GM12878 (cell line): Measurements from ENCODE around the gene ADAM10. TPM values are rescaled to one million over a fixed set of nuclear protein-coding genes. Genes with fewer than 3 reads are reported as not detected.
"Not testable (repeated sequence)": the region's sequence is repeated elsewhere in the genome, so short reads cannot be mapped to it uniquely, and the experiment has no call there.

Experiments
- ATAC-seq: fragments of 200-7000 bp; cut with Tn5 transposase; 3 replicates; pipeline ENCODE4 v1.9.1; 2020; ENCODE audit warnings: mild to moderate bottlenecking, moderate library complexity
- BruUV-seq: library from RNA; stranded (reverse); fragments of 400-500 nt; replicated peaks from 2 replicates; lab custom pipeline; 2021; lab: Mats Ljungman, UMichigan
- CTCF ChIA-PET: fragments of 300-600 bp; sonication (Branson Sonifier 250); formaldehyde crosslinking; extraction: SDS; loops from one replicate; lab custom pipeline; 2021; ENCODE audit warnings: inconsistent platforms; lab: Yijun Ruan, JAX
- POLR2A ChIA-PET: fragments of 350-600 bp; formaldehyde crosslinking; extraction: SDS; loops from one replicate; lab custom pipeline; 2021; ENCODE audit warnings: inconsistent platforms; lab: Charles Lee
- RAD21 ChIA-PET: fragments of 300-600 bp; sonication (Branson Sonifier 250); formaldehyde crosslinking; loops from one replicate; lab custom pipeline; 2023; ENCODE audit warnings: antibody characterized with exemption; ENCODE audit not compliant: unreplicated experiment; lab: Charles Lee
- SMC1A ChIA-PET: fragments of 300-600 bp; sonication (Branson Sonifier 250); formaldehyde crosslinking; loops from one replicate; lab custom pipeline; 2023; ENCODE audit not compliant: unreplicated experiment, uncharacterized antibody; lab: Charles Lee
- DNase-seq: peaks from one replicate; pipeline ENCODE4 v3.0.0-alpha.2; 2011; ENCODE audit warnings: low read depth, low spot score
- FAIRE-seq: peaks from 3 replicates; lab custom pipeline; 2011; peaks lifted over from hg19 to GRCh38; lab: Jason Lieb, UNC
- H2AFZ ChIP-seq: 2 replicates; pipeline ENCODE4 v1.6.0; 2011; ENCODE audit warnings: low read depth, low read length, control low read depth; ENCODE audit not compliant: control insufficient read depth
- H3K27ac ChIP-seq: 2 replicates; pipeline ENCODE4 v1.5.1; 2011; ENCODE audit warnings: control low read depth; ENCODE audit not compliant: control insufficient read depth, insufficient read depth
- H3K27me3 ChIP-seq, 2 experiments: replicated peaks in 1 of 2; 2 replicates each; pipeline versions ENCODE4 v1.6.0 to v1.6.1; 2011; ENCODE audit warnings: low read length in 1 of 2; ENCODE audit not compliant: control insufficient read depth in 2 of 2, insufficient read depth in 2 of 2
- H3K36me3 ChIP-seq, 2 experiments: 2 replicates each; pipeline ENCODE4 v1.5.1; 2011; ENCODE audit warnings: low read length in 1 of 2; ENCODE audit not compliant: control insufficient read depth in 2 of 2, insufficient read depth in 2 of 2
- H3K4me1 ChIP-seq: 2 replicates; pipeline ENCODE4 v1.6.1; 2011; ENCODE audit warnings: mild to moderate bottlenecking, low read length, moderate library complexity, mixed read lengths; ENCODE audit not compliant: control insufficient read depth, insufficient read depth
- H3K4me2 ChIP-seq: 2 replicates; pipeline ENCODE4 v1.6.0; 2011; ENCODE audit warnings: control low read depth; ENCODE audit not compliant: control insufficient read depth, insufficient read depth
- H3K4me3 ChIP-seq: fragments of 200-600 bp; sonication (generic); 2 replicates; pipeline ENCODE4 v1.5.1; 2016
- H3K79me2 ChIP-seq: 2 replicates; pipeline ENCODE4 v1.6.0; 2011; ENCODE audit warnings: low read length; ENCODE audit not compliant: control insufficient read depth, insufficient read depth
- H3K9ac ChIP-seq: 2 replicates; pipeline ENCODE4 v1.8.0; 2011; ENCODE audit warnings: low read length, control low read depth, mixed read lengths; ENCODE audit not compliant: control insufficient read depth, insufficient read depth
- H3K9me3 ChIP-seq: replicated peaks from 3 replicates; pipeline ENCODE4 v1.5.1; 2011; ENCODE audit warnings: mild to moderate bottlenecking, low read length; ENCODE audit not compliant: control insufficient read depth, insufficient read depth
- H4K20me1 ChIP-seq: 2 replicates; pipeline ENCODE4 v1.6.0; 2011; ENCODE audit not compliant: control insufficient read depth, insufficient read depth
- BCL3 ChIP-seq: IDR thresholded peaks from 2 replicates; pipeline ENCODE4 v1.6.1; 2011; ENCODE audit warnings: borderline replicate concordance, low read depth, mild to moderate bottlenecking, moderate library complexity, low read length; ENCODE audit not compliant: insufficient read depth, poor library complexity, severe bottlenecking
- JUNB ChIP-seq: IDR thresholded peaks from 2 replicates; pipeline ENCODE4 v1.6.1; 2016; ENCODE audit warnings: antibody characterized with exemption, mild to moderate bottlenecking
- MYC ChIP-seq: IDR thresholded peaks from 2 replicates; pipeline ENCODE4 v1.6.1; 2011; ENCODE audit warnings: mild to moderate bottlenecking, low read length, moderate library complexity, inconsistent platforms; ENCODE audit not compliant: insufficient read depth, insufficient replicate concordance, insufficient read length, severe bottlenecking
- NFIC ChIP-seq: IDR thresholded peaks from 2 replicates; pipeline ENCODE4 v1.6.1; 2012; ENCODE audit warnings: low read depth, mild to moderate bottlenecking, inconsistent platforms, low read length, moderate library complexity
- NRF1 ChIP-seq: conservative IDR thresholded peaks from 2 replicates; pipeline ENCODE4 v1.6.1; 2011; ENCODE audit warnings: mild to moderate bottlenecking, low read depth, low read length, improper control_type of control experiment
- PML ChIP-seq: IDR thresholded peaks from 2 replicates; pipeline ENCODE4 v1.6.1; 2012; ENCODE audit warnings: low read length, inconsistent platforms
- TBL1XR1 ChIP-seq: IDR thresholded peaks from 2 replicates; pipeline ENCODE4 v1.6.1; 2012; ENCODE audit warnings: low read depth, low read length, improper control_type of control experiment
- ZBTB11 ChIP-seq: fragments of 450-650 bp; formaldehyde crosslinking; IDR thresholded peaks from 2 replicates; pipeline ENCODE4 v1.5.0; 2022; ENCODE audit warnings: mild to moderate bottlenecking, missing genetic modification characterization
- ZNF217 ChIP-seq: fragments of 450-650 bp; IDR thresholded peaks from 2 replicates; pipeline ENCODE4 v1.6.1; 2017; ENCODE audit warnings: antibody characterized with exemption, mild to moderate bottlenecking
- WGBS: methylation state at CpG from one replicate; pipeline ENCODE4 v1.1.6; 2016; ENCODE audit warnings: low lambda C conversion rate; ENCODE audit not compliant: insufficient replicate concordance, insufficient coverage; ENCODE audit errors: missing lambda C conversion rate; 5-methylcytosine and 5-hydroxymethylcytosine counted together
- in situ Hi-C: fragments of 300-500 bp; cut with MboI; formaldehyde crosslinking; loops from 9 replicates; pipeline ENCODE4 v1.14.3; 2018; ENCODE audit warnings: mixed read lengths
- intact Hi-C: fragments of 100-400 bp; cut with micrococcal nuclease; formaldehyde crosslinking; loops from one replicate; pipeline ENCODE4 v1.14.2; 2022; ENCODE audit not compliant: unreplicated experiment
- polyA plus RNA-seq, 11 experiments: library from polyadenylated mRNA; depleted of rRNA in 4 of 11; unstranded in 6 of 11; stranded (reverse) in 5 of 11; fragments of >200 nt; fragmentation: Nextera tagmentation in 4 of 11; fragmentation: Illumina TruSeq in 1 of 11; extraction: Ambion mirVana in 4 of 11; extraction: Trizol in 1 of 11; gene quantifications; 1 replicate in 1 of 11; 2 replicates in 10 of 11; pipeline versions ENCODE4 v1.2.1 to v1.2.3, GENCODE V29; 2011 to 2016; ENCODE audit warnings: inconsistent platforms in 2 of 11, missing spikeins in 2 of 11, low read depth in 1 of 11
- total RNA-seq, 4 experiments: library from RNA; depleted of rRNA in 3 of 4; stranded (reverse); fragments of >200 nt in 3 of 4; fragmentation: Illumina TruSeq in 1 of 4; extraction: Trizol in 1 of 4; gene quantifications; 2 replicates each; pipeline versions ENCODE4 v1.2.1 to v1.2.3, GENCODE V29; 2013 to 2021

The ADAM10 gene
- total and polyA plus RNA-seq, 10 of the 15 experiments (the other 5 are each of a cell fraction or from before 2014, with no cell fraction given), result 10.0 to 88.9 (median 51.7) TPM

- TF ChIP-seq MYC, result no peak
- TF ChIP-seq NRF1, result no peak
- TF ChIP-seq JUNB, result no peak
- no peak for TF ChIP-seq TBL1XR1
- no peak for TF ChIP-seq PML
Measured at GRCh38 chr15:58622877-58623276, 126.6 kb downstream of the ADAM10 start (continued).

GRCh38 chr15:58620268-58620667 lies 129.2 kb downstream of the ADAM10 start:
- H3K4me1 ChIP-seq, intact Hi-C loops, H3K9ac ChIP-seq, H3K27me3 ChIP-seq, H3K4me3 ChIP-seq, H3K79me2 ChIP-seq, in situ Hi-C loops, H4K20me1 ChIP-seq, POLR2A ChIA-PET, H3K4me2 ChIP-seq, RAD21 ChIA-PET, DNase-seq, ATAC-seq, H2AFZ ChIP-seq, CTCF ChIA-PET, H3K27ac ChIP-seq, H3K9me3 ChIP-seq, SMC1A ChIA-PET, BruUV-seq, FAIRE-seq: not testable (repeated sequence)
- peaks cover 0 to 15% of the 10 kb centered on the region in 2 experiments; a peak in 2 of 4 replicates for H3K36me3 ChIP-seq

- H3K27me3 ChIP-seq, result no peaks in the 10 kb centered on the region
- no peak overlapping the region for H3K4me3 ChIP-seq
- no peaks in the 10 kb centered on the region for H4K20me1 ChIP-seq
- no peak for FAIRE-seq
- no peak overlapping the region for H3K27ac ChIP-seq
- ChIA-PET RAD21 (no interaction called here), CTCF (no interaction called here), POLR2A (no interaction called here), SMC1A (interaction anchor here (1.0 kb wide), 1 partner anchor 115 kb away, joined by 3 read pairs; no protein-coding TSS in a partner anchor)
- H3K9ac ChIP-seq, result no peak overlapping the region
- DNase-seq, result no peak
- no peaks in the 10 kb centered on the region for H3K79me2 ChIP-seq
- H3K4me2 ChIP-seq, result no peak overlapping the region
- no TSS peak for BruUV-seq
- no peak overlapping the region for H2AFZ ChIP-seq
- in situ Hi-C loops, result no loop called here
- H3K36me3 ChIP-seq, result peaks cover 2 to 14% of the 10 kb centered on the region in 2 experiments
- H3K4me1 ChIP-seq, result no peaks in the 10 kb centered on the region
- WGBS, result 100% methylated on average over 1 of the region's 1 CpG
- ATAC-seq, result no peak
- intact Hi-C loops, result no loop called here
- peaks cover 10% of the 10 kb centered on the region for H3K9me3 ChIP-seq
- TF ChIP-seq ZNF217 (no peak), BCL3 (no peak), NFIC (no peak), ZBTB11 (CRISPR knock-in tag) (no peak)
Measured at GRCh38 chr15:58616171-58616570, 133.3 kb downstream of the ADAM10 start.
